Nephron progenitor cell (in vitro differentiated cells): Measurements from ENCODE around the gene HDHD5.

Experiments used
- DNase-seq: peaks from one replicate; pipeline ENCODE4 v3.0.0; 2021
- H3K27ac Mint-ChIP-seq: 2 replicates; pipeline ENCODE4 v1.8.0; 2021; ENCODE audit warnings: mild to moderate bottlenecking, moderate library complexity, mixed read lengths
- H3K27me3 Mint-ChIP-seq: 2 replicates; pipeline ENCODE4 v1.8.0; 2021; ENCODE audit warnings: mild to moderate bottlenecking, low read depth, mixed read lengths; ENCODE audit not compliant: poor library complexity
- H3K36me3 Mint-ChIP-seq: 2 replicates; pipeline ENCODE4 v1.8.0; 2021; ENCODE audit warnings: low read depth, mixed read lengths
- H3K4me1 Mint-ChIP-seq: 2 replicates; pipeline ENCODE4 v1.8.0; 2021; ENCODE audit warnings: mixed read lengths
- H3K4me3 Mint-ChIP-seq: 2 replicates; pipeline ENCODE4 v1.8.0; 2021; ENCODE audit warnings: mild to moderate bottlenecking, moderate library complexity, mixed read lengths
- H3K9me3 Mint-ChIP-seq: 2 replicates; pipeline ENCODE4 v1.8.0; 2021; ENCODE audit warnings: mild to moderate bottlenecking, moderate library complexity, mixed read lengths
- TF ChIP-seq, protein P1 (sequence below): fragments of 200-600 bp; sonication (generic); IDR thresholded peaks from 2 replicates; pipeline ENCODE4 v1.5.0; 2021; ENCODE audit warnings: antibody characterized with exemption

HDHD5 gene

GRCh38 chr22:17117890-17118289 is 41.2 kb downstream of the HDHD5 start:
- TF ChIP-seq, protein P1, sequence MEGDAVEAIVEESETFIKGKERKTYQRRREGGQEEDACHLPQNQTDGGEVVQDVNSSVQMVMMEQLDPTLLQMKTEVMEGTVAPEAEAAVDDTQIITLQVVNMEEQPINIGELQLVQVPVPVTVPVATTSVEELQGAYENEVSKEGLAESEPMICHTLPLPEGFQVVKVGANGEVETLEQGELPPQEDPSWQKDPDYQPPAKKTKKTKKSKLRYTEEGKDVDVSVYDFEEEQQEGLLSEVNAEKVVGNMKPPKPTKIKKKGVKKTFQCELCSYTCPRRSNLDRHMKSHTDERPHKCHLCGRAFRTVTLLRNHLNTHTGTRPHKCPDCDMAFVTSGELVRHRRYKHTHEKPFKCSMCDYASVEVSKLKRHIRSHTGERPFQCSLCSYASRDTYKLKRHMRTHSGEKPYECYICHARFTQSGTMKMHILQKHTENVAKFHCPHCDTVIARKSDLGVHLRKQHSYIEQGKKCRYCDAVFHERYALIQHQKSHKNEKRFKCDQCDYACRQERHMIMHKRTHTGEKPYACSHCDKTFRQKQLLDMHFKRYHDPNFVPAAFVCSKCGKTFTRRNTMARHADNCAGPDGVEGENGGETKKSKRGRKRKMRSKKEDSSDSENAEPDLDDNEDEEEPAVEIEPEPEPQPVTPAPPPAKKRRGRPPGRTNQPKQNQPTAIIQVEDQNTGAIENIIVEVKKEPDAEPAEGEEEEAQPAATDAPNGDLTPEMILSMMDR = no peak
- H3K27ac Mint-ChIP-seq = no peak overlapping the region
- DNase-seq = no peak
- H3K4me3 Mint-ChIP-seq = no peak overlapping the region
- peaks cover 38% of the 10 kb centered on the region for H3K27me3 Mint-ChIP-seq
- peaks cover 27% of the 10 kb centered on the region for H3K4me1 Mint-ChIP-seq
- no peaks in the 10 kb centered on the region for H3K9me3 Mint-ChIP-seq
- no peaks in the 10 kb centered on the region for H3K36me3 Mint-ChIP-seq

DNA sequence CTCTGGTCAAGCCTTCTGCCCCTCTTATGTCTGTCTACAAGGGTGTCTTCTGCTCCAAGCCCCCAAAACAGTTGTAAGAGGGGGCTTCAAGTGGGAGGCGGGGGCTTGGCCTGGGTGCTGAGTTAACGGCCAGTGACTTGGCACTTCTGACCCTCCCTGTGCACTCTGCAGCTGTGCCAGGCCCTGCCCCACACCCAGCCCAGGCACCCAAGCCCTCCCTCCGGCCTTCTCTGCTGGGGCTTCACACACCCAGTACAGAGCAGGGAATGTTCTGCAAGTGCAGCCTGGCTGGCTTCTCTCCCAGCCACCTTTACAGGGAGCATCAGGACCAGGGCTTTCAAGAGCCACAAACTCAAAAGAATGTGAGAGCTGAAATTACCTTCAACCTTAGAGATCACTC is 41.7 kb downstream of the HDHD5 start:
- Mint-ChIP-seq H3K9me3 (no peaks in the 10 kb centered on the region), H3K27ac (no peak overlapping the region), H3K4me1 (peaks cover 32% of the 10 kb centered on the region), H3K4me3 (no peak overlapping the region), H3K27me3 (peaks cover 33% of the 10 kb centered on the region), H3K36me3 (no peaks in the 10 kb centered on the region)
- TF ChIP-seq, protein P1 = no peak
- no peak for DNase-seq

DNA sequence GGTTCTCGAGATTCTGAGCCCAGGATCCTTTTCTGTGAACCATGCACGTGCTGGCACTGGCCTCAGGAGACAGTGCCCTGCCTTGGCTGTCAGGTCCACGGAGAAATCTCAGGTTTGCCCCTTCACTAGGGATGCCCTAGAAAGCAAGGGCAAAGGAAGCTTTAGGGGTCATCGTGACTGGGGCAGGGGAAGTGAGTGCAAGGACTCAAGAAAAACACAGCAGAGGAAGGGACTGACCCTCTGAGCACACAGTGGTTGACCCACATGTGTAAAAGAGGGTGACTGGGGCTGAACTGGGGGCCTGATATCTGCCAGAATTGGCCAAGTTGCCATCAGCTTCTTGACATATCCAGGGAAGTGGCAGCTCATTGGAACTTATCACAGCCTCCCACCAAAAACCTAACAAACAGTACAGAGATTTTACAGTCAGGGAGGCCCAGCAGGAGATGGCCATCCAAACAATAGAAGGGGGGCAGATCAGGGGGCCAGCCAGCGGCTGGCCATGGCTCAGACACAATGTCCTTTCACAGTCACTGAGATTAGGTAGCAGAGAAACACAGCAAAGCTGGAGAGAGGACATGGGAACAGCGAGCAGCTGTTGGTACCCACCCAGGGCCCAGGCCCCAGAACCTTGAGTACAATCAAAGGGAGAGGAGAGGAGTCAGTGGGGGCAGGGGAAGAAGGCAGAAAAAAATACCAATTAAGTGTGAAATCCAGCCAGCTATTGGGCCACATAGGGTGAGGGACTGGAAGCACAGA is 42.3 kb downstream of the HDHD5 start:
- no peak overlapping the region for H3K4me3 Mint-ChIP-seq
- no peaks in the 10 kb centered on the region for H3K9me3 Mint-ChIP-seq

GRCh38 chr22:17115945-17116565 is 43.0 kb downstream of the HDHD5 start:
- H3K9me3 Mint-ChIP-seq = no peaks in the 10 kb centered on the region
- peaks cover 38% of the 10 kb centered on the region for H3K4me1 Mint-ChIP-seq
- TF ChIP-seq, protein P1 = no peak
- peaks cover 23% of the 10 kb centered on the region for H3K27me3 Mint-ChIP-seq
- no peak overlapping the region for H3K4me3 Mint-ChIP-seq
- H3K36me3 Mint-ChIP-seq = no peaks in the 10 kb centered on the region
- DNase-seq = no peak
- H3K27ac Mint-ChIP-seq = no peak overlapping the region

More for the DNA sequence above, 42.3 kb downstream of the HDHD5 start:
- Mint-ChIP-seq H3K36me3 (no peaks in the 10 kb centered on the region), H3K27me3 (peaks cover 29% of the 10 kb centered on the region), H3K4me1 (peaks cover 34% of the 10 kb centered on the region), H3K27ac (no peak overlapping the region)
- DNase-seq = no peak
- TF ChIP-seq, protein P1 = no peak

DNA sequence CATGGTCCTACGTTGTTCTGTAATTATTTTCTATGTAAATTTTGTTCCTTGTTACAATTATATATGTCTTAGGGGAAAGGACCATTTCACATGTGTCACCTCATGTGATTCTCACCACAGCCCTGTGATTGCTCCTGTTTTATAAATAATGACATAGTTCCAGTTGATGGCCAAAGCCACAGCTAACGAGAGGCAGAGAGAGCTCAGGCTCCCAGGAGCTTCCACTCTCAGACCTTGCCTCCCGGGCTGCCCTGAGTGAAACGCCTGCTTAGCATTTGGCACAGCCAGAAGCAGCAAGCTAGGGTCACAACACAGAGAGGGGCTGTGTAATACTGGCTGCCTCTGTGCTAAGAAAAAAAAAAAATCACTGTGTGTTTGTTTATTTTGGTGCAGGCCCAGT is 43.8 kb downstream of the HDHD5 start:
- Mint-ChIP-seq H3K36me3 (no peaks in the 10 kb centered on the region), H3K9me3 (no peaks in the 10 kb centered on the region), H3K4me1 (peaks cover 40% of the 10 kb centered on the region), H3K27me3 (peaks cover 23% of the 10 kb centered on the region), H3K27ac (no peak overlapping the region), H3K4me3 (no peak overlapping the region)
- TF ChIP-seq, protein P1 = no peak
- no peak for DNase-seq

DNA sequence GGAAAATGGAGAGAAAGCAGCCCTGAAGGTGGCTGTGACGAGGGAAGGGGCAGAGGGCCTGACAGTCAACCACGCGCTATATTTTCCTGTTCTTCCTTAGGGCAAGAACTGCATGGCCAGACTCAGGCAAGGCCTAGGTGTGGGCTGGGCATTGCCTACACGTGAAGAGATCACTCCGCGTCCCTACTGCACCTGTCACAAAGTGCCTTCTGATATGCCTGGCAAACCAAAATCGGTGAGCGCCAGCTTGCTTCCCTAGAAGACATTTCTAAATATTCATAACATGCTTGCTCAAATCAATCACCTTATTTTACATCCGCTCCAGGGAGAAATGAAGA is 44.2 kb downstream of the HDHD5 start:
- Mint-ChIP-seq H3K4me3 (no peak overlapping the region), H3K27me3 (peaks cover 23% of the 10 kb centered on the region), H3K27ac (no peak overlapping the region), H3K4me1 (peaks cover 40% of the 10 kb centered on the region), H3K36me3 (no peaks in the 10 kb centered on the region), H3K9me3 (no peaks in the 10 kb centered on the region)
- TF ChIP-seq, protein P1 = no peak
- DNase-seq = no peak
